Suppressor macrophage (primary cell): ENCODE measurements around the gene ILKAP.
"Not testable (repeated sequence)": the region's sequence is repeated elsewhere in the genome, so short reads cannot be mapped to it uniquely, and the experiment has no call there.

Source experiments
- DNase-seq, 4 experiments: peaks; one replicate each; pipeline ENCODE4 v3.0.0-alpha.2; 2020 to 2022

Gene ILKAP

DNA sequence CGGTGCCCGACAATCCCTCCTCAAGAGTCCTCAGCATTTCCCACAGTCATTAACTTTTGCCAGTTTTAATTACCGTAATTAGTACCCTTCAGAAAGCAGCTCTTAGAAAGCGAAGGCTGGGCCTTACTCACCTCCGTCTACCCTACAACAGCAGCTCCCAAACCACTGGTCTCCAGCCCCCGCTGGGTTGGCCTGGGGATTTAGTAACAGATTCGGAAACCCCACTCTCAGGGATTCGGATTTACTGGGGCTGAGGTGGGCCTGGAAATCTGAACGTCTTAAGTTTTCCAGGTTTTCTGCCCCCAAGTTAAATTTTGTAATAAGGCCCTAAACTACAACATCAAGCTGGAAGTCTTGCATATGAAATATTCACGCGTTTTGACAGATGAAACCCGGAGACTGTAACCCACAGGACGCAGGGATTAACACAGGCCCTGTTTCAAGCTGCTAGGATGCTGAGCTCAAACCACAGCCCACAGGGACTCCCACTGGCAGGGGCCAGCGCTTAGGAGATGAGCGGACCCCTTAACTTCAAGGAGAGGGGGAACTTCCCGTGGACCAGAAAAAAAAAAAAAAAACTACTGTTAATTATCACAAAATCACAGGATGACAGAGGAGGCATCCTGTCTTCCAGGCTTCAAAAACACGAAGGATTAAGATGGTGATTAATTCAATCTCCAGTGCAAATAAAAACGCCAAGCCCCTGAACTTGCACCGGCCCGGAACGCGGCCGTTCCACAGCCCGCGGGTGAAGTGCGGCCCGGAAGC is 985 bp downstream of the ILKAP start:
- peak in 1 of 4 experiments; percentile 16 for DNase-seq

DNA sequence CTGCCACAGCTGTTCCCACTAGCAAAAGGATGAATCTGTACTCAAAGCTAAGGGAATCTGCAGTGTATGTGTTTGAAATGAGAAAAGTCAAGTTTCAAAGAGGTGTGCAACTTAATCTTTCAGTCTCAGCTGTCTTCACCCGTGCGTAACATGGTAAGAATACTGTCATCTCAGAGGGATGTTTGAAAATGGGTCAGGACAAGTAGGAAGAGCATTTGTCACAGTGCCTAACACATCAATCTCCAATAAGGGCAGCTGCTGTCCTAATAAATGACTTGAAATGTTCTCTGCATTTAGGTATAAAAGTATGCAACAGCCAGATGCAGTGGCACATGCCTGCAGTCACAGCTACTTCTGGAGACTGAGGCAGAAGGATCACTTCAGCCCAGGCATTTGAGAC is 13.1 kb downstream of the ILKAP start:
- no peak for DNase-seq

- DNase-seq: no peak
Observed at GRCh38 chr2:238187618-238188548, 15.6 kb downstream of the ILKAP start.

DNA sequence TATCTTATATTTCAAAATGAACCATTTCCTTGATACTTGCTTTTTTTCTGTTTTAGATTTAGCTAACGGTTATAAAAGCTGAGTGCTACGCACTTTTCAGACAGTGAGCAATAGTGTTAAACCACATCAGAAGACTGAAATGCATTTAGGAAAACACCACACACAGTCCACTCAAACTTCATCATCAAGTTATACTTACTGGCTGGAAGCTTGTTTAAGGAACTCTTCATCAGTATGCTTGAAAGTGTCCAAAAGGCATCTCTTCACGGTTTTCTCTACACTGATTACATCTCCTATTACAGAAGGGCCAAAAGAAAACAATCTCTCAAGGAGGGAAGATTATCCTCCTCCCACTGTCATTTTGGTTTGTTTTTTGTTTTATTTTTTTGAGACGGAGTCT is 19.7 kb downstream of the ILKAP start:
- no peak for DNase-seq

DNA sequence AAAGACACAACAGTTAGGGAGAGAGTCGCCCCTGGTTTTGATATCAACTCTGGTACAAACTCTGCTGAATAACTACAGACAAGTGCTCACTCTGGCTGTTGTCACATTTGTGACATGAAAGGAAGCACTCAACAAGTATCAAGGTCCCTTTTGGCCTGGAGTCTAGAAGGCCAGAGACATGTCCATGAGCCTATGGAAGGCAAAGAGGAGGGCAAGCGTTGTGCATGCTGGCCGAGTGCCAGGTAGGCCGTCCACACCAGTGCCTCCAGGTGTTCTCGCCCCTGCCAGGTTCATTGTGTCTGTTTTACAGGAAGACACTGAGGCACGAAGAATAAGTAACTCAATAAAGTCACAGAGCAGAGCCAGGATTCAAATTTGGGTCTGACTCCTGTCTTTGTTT is 21.1 kb downstream of the ILKAP start:
- DNase-seq: no peak

GRCh38 chr2:238180554-238180953 is 22.9 kb downstream of the ILKAP start:
- no peak for DNase-seq

GRCh38 chr2:238176613-238177012 is 26.9 kb downstream of the ILKAP start:
- no peak for DNase-seq

GRCh38 chr2:238174701-238175100 is 28.8 kb downstream of the ILKAP start:
- DNase-seq: no peak

DNA sequence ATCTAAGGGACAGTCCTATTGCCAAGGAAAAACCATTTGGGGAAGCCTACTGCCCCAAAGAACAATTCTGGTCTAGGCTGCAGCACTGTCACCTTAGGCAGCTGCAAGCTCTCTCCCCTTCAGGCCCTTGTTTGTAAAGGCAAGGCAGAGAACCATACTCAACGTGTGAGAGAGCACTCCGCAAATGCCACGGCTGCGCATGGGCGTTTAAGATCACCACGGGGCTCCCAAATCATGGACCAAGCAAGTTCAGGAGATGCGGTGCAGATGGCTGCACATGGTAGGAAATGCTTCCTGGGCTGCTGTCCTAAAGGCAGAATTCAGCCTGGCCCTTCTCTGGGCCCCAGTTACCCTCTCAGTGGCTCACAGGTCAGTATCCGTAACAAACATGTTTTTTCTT is 29.2 kb downstream of the ILKAP start:
- DNase-seq: no peak

- no peak for DNase-seq
Observed at GRCh38 chr2:238173692-238174091, 29.8 kb downstream of the ILKAP start.

GRCh38 chr2:238172439-238172838 is 31.1 kb downstream of the ILKAP start:
- no peak for DNase-seq

DNA sequence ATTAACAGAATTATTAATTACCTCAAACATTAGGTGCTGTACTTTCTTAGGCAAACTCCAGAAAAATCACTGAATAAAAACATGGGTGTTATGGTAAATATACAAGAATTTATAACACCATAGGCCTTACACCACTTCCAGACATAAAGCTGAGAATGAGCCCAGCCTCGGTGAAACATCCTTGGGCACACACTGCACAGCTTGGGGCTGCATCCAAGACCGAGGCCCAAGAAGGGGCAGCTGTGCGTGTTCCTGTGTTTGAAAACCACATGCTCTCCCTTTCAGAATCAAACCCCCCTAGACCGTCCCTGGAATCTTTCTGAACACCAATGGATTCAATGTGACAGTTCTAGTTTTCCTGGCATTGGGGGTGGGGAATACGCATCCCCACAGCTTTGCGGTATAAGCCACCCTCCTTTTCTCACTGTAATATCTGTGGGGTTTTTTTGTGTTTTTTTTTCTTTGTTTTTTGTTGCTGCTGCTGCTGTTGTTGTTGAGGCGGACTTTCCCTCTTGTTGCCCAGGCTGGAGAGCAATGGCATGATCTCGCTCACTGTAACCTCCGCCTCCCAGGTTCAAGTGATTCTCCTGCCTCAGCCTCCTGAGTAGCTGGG is 31.8 kb downstream of the ILKAP start:
- DNase-seq: no peak

DNA sequence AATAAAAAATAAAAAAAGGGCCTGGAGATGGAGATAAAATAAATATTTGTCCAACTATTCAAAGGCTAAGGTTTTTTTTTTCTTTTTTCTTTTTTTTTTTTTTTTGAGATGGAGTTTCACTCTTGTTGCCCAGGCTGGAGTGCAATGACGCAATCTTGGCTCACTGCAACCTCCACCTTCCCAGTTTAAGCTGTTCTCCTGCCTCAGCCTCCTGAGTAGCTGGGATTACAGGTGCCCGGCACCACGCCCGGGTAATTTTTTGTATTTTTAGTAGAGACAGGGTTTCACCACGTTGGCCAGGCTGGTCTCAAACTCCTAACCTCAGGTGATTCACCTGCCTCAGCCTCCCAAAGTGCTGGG is 32.4 kb downstream of the ILKAP start:
- not testable (repeated sequence) for DNase-seq

DNA sequence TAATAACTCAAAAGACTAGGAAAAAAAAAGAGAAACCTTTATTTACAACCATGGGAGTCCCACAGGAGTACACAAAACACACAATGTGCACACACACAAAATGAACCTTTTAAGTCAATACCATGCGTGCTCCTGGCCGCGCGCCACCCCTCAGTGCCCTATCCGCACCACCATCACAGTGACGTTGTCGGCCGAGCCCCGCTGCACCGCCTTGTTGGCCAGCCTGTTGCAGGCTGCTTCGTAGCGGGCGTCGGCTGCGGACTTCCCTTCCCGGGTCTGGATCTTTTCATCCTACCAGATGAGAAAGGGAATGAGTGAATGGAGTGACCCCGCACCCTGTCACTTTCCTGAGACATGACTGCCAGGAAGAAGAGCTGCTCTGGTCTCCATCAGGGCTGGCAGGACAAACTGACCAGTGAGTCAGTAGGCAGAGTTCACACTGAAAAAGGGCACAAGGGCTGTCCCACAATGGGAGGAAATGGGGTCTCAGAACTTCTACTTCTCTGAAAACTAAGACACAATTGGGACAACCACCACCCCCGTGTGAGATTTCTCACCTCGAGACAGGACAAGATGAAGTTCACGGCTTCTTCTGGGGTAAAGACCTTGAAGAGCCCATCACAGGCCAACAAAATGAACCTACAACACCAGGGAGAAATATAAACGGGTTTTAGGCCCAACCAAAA is 33.0 kb downstream of the ILKAP start:
- no peak for DNase-seq

GRCh38 chr2:238169708-238170251 is 33.7 kb downstream of the ILKAP start:
- DNase-seq: peak; percentile 54 to 78 (median 59)

- DNase-seq: no peak
Observed at GRCh38 chr2:238169048-238169707, 34.3 kb downstream of the ILKAP start.

DNA sequence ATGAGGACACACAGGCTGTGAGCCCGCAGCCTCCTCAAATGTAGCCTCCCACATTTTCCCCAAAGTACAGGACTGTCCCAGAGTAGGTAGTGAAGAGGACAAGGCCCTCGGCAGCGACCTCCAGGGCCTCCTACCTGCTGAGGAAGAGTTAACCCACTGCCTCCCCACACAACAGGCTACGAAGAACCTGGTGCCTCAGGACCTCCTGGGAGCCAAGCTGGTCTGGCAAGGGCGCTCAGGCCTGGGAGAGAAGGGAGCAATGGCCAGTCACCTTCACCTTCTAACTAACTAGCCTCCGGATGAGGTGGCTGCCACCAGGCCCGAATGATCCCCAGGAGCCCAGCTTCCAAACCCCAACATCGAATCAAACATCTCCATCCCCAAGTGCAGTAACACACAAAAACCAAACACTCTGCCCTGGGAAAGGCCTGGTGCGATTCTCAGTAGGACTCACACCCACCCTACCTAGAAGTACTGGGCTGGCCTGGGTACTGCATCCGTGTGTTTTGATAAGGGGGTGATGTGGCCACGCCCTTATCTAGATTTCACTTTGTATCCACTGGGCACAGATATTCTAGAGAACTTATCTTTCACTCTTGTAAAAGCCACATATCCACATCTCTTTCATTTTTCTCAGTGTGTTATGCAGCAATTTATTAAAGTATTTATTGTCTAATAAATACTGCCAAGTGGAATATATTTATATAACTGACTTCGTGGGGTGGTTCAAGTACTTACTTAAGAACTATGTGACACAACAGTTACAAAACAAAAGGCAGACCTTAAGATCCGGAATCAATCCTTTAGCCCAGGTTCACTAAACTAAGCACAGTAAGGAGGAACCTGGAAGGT is 35.1 kb downstream of the ILKAP start:
- DNase-seq: no peak

- DNase-seq: no peak
Observed at GRCh38 chr2:238167761-238168160, 35.7 kb downstream of the ILKAP start.

DNA sequence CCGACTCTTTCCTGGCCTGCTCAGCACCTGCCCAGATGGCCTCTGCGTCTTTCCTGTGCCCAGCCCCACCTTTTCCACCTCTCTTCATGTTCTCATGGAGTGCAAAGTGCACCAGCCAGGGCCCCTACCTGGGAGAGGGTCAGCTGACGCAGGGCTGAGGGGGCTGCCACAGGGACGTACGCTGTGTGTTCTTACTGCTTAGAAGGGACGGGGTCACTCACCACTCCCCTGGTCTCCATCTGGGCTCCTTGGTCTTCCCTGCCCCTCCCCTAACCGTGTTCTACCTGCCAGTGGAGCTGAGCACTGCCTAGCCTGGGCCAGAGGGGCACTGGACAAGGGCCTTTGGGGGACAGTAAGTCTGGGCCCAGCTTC is 36.2 kb downstream of the ILKAP start:
- DNase-seq: no peak

DNA sequence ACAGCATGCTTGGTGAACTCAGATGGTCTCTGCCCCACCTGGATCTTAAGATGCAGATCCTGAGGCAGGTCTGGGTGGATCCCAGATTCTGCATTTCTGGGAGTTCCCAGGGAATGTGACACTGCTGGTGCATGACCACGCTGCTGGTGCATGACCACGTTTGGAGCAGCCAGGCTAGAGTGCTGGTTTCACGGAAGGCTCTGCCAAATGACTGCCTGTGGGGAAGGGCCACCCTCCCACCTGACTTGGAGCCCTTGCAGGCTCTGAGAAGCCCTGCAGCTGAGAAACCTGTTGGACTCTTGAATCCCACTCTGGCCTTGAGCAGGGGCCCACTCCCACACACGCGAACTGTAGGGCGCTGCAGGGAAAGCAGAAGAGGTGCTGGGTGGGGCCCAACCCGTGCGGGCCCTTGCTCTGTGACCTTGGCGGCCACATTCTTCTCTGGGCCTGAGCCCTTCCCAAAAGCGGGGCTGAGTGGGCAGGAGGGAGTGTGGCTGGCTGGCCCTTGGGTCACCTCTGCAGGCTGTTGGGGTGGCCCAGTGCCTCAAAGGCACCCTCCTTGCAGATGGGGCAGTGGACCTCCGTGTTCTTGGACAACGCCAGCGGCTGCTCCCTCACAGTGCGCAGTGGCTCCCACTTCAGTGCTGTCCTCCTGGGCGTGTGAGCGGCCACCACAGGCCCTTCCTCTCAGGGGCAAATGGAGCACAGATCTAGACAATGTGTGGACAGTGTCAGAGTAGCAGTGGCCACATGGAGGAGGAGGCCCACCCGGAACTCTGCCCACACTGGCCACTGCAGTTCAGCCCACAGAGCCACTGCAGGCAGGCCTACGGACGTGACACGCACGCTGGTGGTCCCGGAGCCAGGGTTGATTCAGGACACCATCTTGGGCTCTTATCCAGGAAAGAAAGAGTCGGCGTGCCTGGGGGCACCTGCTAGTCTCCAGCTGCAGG is 36.8 kb downstream of the ILKAP start:
- no peak for DNase-seq
